ENCODE results near the gene ZSCAN10. TPM values are rescaled to one million over a fixed set of nuclear protein-coding genes. Genes with fewer than 3 reads are reported as not detected.
"Not testable (repeated sequence)": the region's sequence is repeated elsewhere in the genome, so short reads cannot be mapped to it uniquely, and the experiment has no call there.

The ZSCAN10 gene
- total and polyA plus RNA-seq, 10 donors: 0.02 to 0.85 (median 0.06) TPM; not detected in 7

DNA sequence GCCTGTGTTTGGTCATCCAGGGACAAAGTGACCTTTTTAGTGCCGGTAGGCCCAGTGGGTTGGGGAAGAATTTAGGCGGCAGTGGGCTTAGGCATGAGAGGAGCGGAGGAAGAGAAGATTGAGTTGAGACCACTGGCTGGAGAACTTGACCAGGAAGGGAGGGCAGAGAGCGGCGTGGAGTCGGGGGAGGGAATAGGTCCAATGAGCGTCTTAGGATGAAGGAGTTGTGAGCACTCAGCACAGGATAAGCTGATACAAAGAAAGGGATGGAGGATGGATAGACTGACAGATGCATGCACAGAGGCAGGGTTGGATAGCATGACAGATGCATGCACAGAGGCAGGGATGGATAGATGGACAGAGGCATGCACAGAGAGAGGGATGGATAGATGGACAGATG lies 25.6 kb downstream of the ZSCAN10 start:
- Histone ChIP-seq H3K36me3 (peaks cover 0 to 42% (median 2%) of the 10 kb centered on the region in 6 donors), H3K4me1 (peaks cover 8 to 94% (median 60%) of the 10 kb centered on the region in 6 donors), H3K4me3 (peak overlapping the region in 2 of 8 donors; percentile 10 to 53), H3K27ac (peak overlapping the region in 7 of 8 donors; percentile 41 to 93 (median 85)), H3K27me3 (replicated peaks in 1 of 7) (no peaks in the 10 kb centered on the region), H3K9me3 (no peaks in the 10 kb centered on the region)
- peak; percentile 70 for DNase-seq
- WGBS, 5 donors: 78 to 92% (median 84%) methylated on average over 7 of the region's 7 CpGs
- intact Hi-C loops (cut with DNase I; ENCODE audit: low total_unique reads): no loop called here
- no peak for TF ChIP-seq POLR2A (IDR thresholded peaks at IDR 0.05)
- TF ChIP-seq, protein P1, sequence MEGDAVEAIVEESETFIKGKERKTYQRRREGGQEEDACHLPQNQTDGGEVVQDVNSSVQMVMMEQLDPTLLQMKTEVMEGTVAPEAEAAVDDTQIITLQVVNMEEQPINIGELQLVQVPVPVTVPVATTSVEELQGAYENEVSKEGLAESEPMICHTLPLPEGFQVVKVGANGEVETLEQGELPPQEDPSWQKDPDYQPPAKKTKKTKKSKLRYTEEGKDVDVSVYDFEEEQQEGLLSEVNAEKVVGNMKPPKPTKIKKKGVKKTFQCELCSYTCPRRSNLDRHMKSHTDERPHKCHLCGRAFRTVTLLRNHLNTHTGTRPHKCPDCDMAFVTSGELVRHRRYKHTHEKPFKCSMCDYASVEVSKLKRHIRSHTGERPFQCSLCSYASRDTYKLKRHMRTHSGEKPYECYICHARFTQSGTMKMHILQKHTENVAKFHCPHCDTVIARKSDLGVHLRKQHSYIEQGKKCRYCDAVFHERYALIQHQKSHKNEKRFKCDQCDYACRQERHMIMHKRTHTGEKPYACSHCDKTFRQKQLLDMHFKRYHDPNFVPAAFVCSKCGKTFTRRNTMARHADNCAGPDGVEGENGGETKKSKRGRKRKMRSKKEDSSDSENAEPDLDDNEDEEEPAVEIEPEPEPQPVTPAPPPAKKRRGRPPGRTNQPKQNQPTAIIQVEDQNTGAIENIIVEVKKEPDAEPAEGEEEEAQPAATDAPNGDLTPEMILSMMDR (IDR thresholded peaks at IDR 0.05 in 8 of 11, conservative IDR thresholded peaks at IDR 0.05 in 3 of 11): no peak
- no peak for TF ChIP-seq POLR2AphosphoS5 (IDR thresholded peaks at IDR 0.05)

DNA sequence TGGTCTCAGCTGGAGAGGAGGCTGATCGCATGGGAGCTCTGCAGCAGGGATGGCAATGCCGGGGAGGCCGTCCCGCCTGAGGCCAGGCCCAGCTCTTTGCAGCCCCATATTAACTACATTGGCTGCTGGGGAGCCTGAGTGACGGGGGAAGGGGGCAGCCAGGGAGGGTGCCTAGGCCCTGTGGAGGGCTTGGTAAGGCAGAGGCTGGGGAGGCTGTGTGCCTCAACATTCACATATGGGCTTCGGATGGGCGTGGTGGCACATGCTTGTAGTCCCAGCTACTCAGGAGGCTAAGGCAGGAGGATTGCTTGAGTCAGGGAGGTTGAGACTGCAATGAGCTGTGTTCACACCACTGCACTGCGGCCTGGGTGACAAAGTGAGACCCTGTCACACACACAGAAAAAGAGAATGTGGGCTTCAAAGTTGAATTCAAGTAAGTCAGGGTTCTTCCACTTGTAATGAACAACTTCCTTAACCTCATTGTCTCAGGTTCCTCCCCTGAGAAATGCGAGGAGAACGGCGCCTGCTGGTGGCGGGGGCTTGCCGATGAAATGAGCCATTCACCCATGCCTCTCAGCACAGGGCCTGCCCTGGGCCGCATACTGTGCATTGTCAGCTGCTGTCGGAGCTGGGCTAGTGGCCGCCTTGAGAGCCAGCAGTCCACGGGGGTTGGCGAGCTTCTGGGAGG lies 26.4 kb downstream of the ZSCAN10 start:
- peak; percentile 78 for DNase-seq
- H3K9me3 ChIP-seq; intact Hi-C loops (cut with DNase I; ENCODE audit: low total_unique reads); H3K27me3 ChIP-seq (replicated peaks in 1 of 7): not testable (repeated sequence)
- peaks cover 0 to 42% (median 2%) of the 10 kb centered on the region in 6 donors for H3K36me3 ChIP-seq
- TF ChIP-seq, protein P1 (IDR thresholded peaks at IDR 0.05 in 8 of 11, conservative IDR thresholded peaks at IDR 0.05 in 3 of 11): peak in 1 of 11 experiments; percentile 10
- peaks cover 9 to 94% (median 61%) of the 10 kb centered on the region in 6 donors for H3K4me1 ChIP-seq
- peak overlapping the region in 1 of 8 donors; percentile 53 for H3K4me3 ChIP-seq
- peak overlapping the region in 7 of 8 donors; percentile 57 to 93 (median 85) for H3K27ac ChIP-seq
- 0 to 53% (median 49%) methylated on average over 2 to 16 of the region's 18 CpGs for WGBS, 5 donors

DNA sequence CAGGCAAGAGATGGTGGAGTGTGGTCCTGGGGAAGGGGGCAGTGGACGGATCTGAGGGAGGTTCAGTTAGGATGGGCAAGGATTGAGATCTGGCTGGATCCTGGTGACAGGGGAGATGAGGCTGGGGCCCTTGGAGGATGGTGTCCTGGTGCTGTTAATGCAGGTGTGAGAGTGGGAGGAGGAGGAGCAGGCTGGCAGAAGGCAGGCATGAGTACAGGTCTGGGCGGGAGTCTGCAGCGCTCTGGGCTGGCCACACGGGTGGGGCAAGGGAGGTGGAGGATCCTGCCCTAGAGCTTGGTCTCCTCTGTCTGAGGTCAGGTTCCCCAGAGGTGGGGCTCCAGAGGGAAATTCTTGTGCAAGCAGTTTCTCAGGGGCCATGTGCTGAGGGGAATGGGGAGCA lies 26.9 kb downstream of the ZSCAN10 start:
- H3K9me3 ChIP-seq; intact Hi-C loops (cut with DNase I; ENCODE audit: low total_unique reads); H3K4me3 ChIP-seq; H3K27me3 ChIP-seq (replicated peaks in 1 of 7): not testable (repeated sequence)
- H3K4me1 ChIP-seq: peaks cover 13 to 94% (median 61%) of the 10 kb centered on the region in 6 donors
- peaks cover 0 to 41% (median 2%) of the 10 kb centered on the region in 6 donors for H3K36me3 ChIP-seq
- H3K27ac ChIP-seq: peak overlapping the region in 4 of 8 donors; percentile 85 to 93 (median 89)
- peak; percentile 79 for DNase-seq
- 23 to 54% (median 40%) methylated on average over 3 to 4 of the region's 4 CpGs for WGBS, 5 donors

DNA sequence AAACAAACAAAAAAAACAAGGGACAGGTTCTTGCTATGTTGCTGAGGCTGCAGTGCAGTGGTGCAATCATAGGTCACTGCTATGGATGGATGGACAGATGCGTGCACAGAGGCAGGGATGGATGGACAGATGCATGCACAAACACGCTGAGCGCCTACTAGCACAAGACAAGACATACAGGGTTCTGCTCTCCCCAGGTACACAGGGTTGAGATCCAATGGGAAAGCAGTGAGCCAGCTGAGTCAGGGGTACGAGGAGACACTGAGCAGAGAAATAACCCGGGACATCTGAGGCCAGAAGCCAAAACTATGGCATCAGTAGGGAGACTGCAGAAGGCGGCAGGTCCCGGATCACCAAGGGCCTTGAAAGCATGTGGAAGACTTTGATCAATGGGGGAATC lies 27.4 kb downstream of the ZSCAN10 start:
- intact Hi-C loops (cut with DNase I; ENCODE audit: low total_unique reads): no loop called here
- H3K4me3 ChIP-seq: no peak overlapping the region
- peaks cover 0 to 36% (median 2%) of the 10 kb centered on the region in 6 donors for H3K36me3 ChIP-seq
- peaks cover 13 to 90% (median 57%) of the 10 kb centered on the region in 6 donors for H3K4me1 ChIP-seq
- H3K27ac ChIP-seq: peak overlapping the region in 4 of 8 donors; percentile 7 to 93 (median 88)
- peak; percentile 47 for DNase-seq
- 89 to 94% (median 92%) methylated on average over 7 of the region's 7 CpGs for whole genome bisulfite sequencing, 5 donors
- H3K9me3 ChIP-seq: no peaks in the 10 kb centered on the region
- H3K27me3 ChIP-seq (replicated peaks in 1 of 7): no peaks in the 10 kb centered on the region
- TF ChIP-seq POLR2A (IDR thresholded peaks at IDR 0.05) (no peak), POLR2AphosphoS5 (IDR thresholded peaks at IDR 0.05) (peak in 2 of 3 donors; percentile 20 to 38)
- TF ChIP-seq, protein P1 (IDR thresholded peaks at IDR 0.05 in 8 of 11, conservative IDR thresholded peaks at IDR 0.05 in 3 of 11): no peak

Measured in spleen (tissue), 11 donors.